OCI-LY3 (cell line): Measurements from ENCODE around the gene ATP5PB.
A peak's percentile ranks its signal among the peaks of the same experiment; 100 is the strongest.

Experiments used
- H2AFZ ChIP-seq: fragments of 200-600, 300-600 bp; shearing (Covaris generic); 2 replicates; pipeline ENCODE4 v1.6.0; 2014; ENCODE audit warnings: antibody characterized with exemption, low read depth, low read length
- H3K27ac ChIP-seq: fragments of 200-600, 300-600 bp; sonication (generic); 2 replicates; pipeline ENCODE4 v1.5.1; 2014; ENCODE audit warnings: mild to moderate bottlenecking, low read length, moderate library complexity, mixed read lengths
- H3K27me3 ChIP-seq: fragments of 200-600, 300-600 bp; sonication (generic); 2 replicates; pipeline ENCODE4 v1.6.1; 2014; ENCODE audit warnings: low read depth, low read length, mixed read lengths
- H3K36me3 ChIP-seq: fragments of 200-600, 300-600 bp; sonication (generic); replicated peaks from 2 replicates; pipeline ENCODE3; 2014; ENCODE audit warnings: low read depth, low read length, mixed read lengths
- H3K4me1 ChIP-seq: fragments of 300-600, 200-600 bp; sonication (generic); 2 replicates; pipeline ENCODE4 v1.6.1; 2014; ENCODE audit warnings: low read length, mixed read lengths
- H3K4me2 ChIP-seq: fragments of 200-600, 300-600 bp; sonication (generic); 2 replicates; pipeline ENCODE4 v1.6.1; 2014; ENCODE audit warnings: low read length, mixed read lengths
- H3K4me3 ChIP-seq: fragments of 300-600, 200-600 bp; sonication (generic); 2 replicates; pipeline ENCODE4 v1.5.1; 2014; ENCODE audit warnings: antibody characterized with exemption, mild to moderate bottlenecking, low read length, moderate library complexity
- H3K79me2 ChIP-seq: fragments of 300-600, 200-600 bp; shearing (Covaris generic); 2 replicates; pipeline ENCODE4 v1.6.1; 2014; ENCODE audit warnings: mild to moderate bottlenecking, low read length, mixed read lengths
- H3K9ac ChIP-seq: fragments of 300-600, 200-600 bp; shearing (Covaris generic); 2 replicates; pipeline ENCODE4 v1.6.0; 2014; ENCODE audit warnings: mild to moderate bottlenecking, low read length, moderate library complexity
- H3K9me3 ChIP-seq: fragments of 200-600, 300-600 bp; shearing (Covaris generic); 2 replicates; pipeline ENCODE4 v1.6.1; 2014; ENCODE audit warnings: low read length, mixed read lengths; ENCODE audit not compliant: insufficient read depth
- H4K20me1 ChIP-seq: fragments of 200-600, 300-600 bp; sonication (generic); 2 replicates; pipeline ENCODE4 v1.6.1; 2016; ENCODE audit warnings: low read length, mixed read lengths; ENCODE audit not compliant: insufficient read depth
- EZH2phosphoT487 ChIP-seq: fragments of 200-600 bp; shearing (Covaris generic); IDR thresholded peaks from 2 replicates; pipeline ENCODE4 v1.6.1; 2018; ENCODE audit warnings: antibody characterized with exemption, mixed run types, low read depth
- TF ChIP-seq, protein P1 (sequence below): fragments of 200-600, 300-600 bp; sonication (generic); IDR thresholded peaks from 2 replicates; pipeline ENCODE4 v1.5.1; 2014; ENCODE audit warnings: antibody characterized with exemption, low read length, low read depth

Gene ATP5PB

DNA sequence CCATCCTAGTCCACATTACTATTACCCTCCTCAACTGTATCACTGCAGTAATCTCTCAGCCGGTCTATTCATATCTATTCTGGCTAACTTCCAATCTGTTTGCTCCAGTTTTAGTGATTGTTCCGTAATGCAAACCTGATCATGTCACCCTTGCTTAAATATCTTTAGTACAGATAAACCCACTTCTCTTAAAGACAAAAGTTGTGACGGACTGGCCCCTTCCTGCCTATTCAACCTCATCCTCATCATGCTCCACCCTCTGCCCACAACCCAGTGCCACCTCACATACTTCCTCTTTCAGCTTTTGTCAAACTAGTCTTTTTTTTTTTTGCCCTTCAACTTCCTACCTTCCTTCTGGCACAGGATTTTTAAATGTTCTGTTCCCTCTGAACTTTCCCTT is 21.7 kb downstream of the ATP5PB start:
- Histone ChIP-seq H3K27ac (peak overlapping the region; percentile 79), H3K4me1 (peaks cover 17% of the 10 kb centered on the region), H4K20me1 (no peaks in the 10 kb centered on the region), H3K36me3 (peaks cover 15% of the 10 kb centered on the region), H3K9ac (peak overlapping the region; percentile 55; the same call in 1 of the 2 replicates), H3K79me2 (no peaks in the 10 kb centered on the region), H3K27me3 (no peaks in the 10 kb centered on the region), H3K4me2 (peak overlapping the region; percentile 92), H3K9me3 (no peaks in the 10 kb centered on the region), H3K4me3 (peak overlapping the region; percentile 64), H2AFZ (peak overlapping the region; percentile 63; the same call in 1 of the 2 replicates)
- TF ChIP-seq, protein P1, sequence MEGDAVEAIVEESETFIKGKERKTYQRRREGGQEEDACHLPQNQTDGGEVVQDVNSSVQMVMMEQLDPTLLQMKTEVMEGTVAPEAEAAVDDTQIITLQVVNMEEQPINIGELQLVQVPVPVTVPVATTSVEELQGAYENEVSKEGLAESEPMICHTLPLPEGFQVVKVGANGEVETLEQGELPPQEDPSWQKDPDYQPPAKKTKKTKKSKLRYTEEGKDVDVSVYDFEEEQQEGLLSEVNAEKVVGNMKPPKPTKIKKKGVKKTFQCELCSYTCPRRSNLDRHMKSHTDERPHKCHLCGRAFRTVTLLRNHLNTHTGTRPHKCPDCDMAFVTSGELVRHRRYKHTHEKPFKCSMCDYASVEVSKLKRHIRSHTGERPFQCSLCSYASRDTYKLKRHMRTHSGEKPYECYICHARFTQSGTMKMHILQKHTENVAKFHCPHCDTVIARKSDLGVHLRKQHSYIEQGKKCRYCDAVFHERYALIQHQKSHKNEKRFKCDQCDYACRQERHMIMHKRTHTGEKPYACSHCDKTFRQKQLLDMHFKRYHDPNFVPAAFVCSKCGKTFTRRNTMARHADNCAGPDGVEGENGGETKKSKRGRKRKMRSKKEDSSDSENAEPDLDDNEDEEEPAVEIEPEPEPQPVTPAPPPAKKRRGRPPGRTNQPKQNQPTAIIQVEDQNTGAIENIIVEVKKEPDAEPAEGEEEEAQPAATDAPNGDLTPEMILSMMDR: no peak
- no peak for TF ChIP-seq EZH2phosphoT487

DNA sequence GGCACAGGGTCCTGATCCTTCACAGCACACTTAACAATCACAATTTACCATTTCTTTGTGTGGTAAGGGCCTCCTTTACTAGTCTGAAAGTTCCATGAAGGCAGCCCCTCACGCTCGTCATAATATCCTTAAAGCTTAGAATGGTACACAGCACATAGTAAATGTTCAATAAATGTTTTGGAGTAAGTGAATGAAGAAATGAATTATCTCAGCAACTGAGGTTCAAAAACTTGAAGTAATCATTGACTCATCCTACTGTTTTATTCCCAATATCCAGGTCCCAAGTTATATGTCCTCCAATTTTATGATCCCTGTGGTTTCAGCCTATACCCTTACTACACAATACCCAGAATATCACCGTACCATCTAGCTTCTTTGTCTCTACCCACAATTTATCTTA is 22.3 kb downstream of the ATP5PB start:
- Histone ChIP-seq H3K27me3 (no peaks in the 10 kb centered on the region), H4K20me1 (no peaks in the 10 kb centered on the region), H3K27ac (peak overlapping the region; percentile 79), H3K4me1 (peaks cover 23% of the 10 kb centered on the region), H2AFZ (no peak overlapping the region), H3K79me2 (no peaks in the 10 kb centered on the region), H3K4me2 (peak overlapping the region; percentile 92), H3K4me3 (peak overlapping the region; percentile 64), H3K9me3 (no peaks in the 10 kb centered on the region), H3K9ac (peak overlapping the region; percentile 55; the same call in 1 of the 2 replicates), H3K36me3 (peaks cover 15% of the 10 kb centered on the region)
- TF ChIP-seq, protein P1: no peak
- TF ChIP-seq EZH2phosphoT487: no peak

DNA sequence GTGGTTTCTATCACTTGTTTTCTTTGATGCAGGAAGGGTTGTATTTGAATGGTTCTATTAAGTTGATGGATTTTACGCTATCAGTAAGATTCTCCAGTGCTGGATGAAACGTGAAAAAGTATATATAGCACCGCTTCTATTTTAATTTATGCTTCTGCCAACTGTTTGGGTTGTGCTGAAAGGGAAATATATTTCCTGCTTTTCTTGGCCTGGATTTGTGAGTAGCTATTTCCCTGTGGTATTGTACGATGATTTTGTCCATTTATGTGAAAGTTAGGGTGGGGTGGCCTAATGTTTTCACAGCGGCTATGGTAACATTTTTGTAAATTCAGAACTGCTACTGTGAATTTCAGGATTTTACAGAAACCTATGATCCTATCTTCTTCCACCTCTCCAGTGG is 24.8 kb downstream of the ATP5PB start:
- H3K79me2 ChIP-seq: no peaks in the 10 kb centered on the region
- no peaks in the 10 kb centered on the region for H3K27me3 ChIP-seq
- TF ChIP-seq EZH2phosphoT487: no peak
- TF ChIP-seq, protein P1: no peak
- H3K27ac ChIP-seq: no peak overlapping the region
- H3K9ac ChIP-seq: no peak overlapping the region
- H4K20me1 ChIP-seq: no peaks in the 10 kb centered on the region
- H3K36me3 ChIP-seq: peaks cover 11% of the 10 kb centered on the region
- no peak overlapping the region for H3K4me3 ChIP-seq
- no peak overlapping the region for H3K4me2 ChIP-seq
- H3K9me3 ChIP-seq: no peaks in the 10 kb centered on the region
- H3K4me1 ChIP-seq: peaks cover 39% of the 10 kb centered on the region
- H2AFZ ChIP-seq: no peak overlapping the region

DNA sequence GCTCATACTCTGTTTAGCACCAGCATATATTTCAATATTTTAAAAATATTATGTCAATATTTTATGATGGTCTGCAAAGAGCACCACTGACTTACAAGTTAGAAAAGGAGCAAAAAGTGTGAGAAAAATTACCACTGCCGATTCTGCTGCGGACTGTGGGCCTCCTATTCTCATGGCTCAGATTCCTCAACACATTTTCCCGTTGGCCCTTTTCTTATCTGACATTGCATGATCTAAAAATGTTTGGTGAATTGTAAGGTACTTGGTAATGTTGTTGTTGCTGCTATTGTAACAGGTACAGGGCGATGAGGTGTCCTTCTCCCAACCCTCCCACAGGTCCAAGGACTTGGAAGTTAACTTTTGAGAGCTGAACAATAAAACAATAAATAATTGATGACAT is 25.3 kb downstream of the ATP5PB start:
- peaks cover 39% of the 10 kb centered on the region for H3K4me1 ChIP-seq
- no peak overlapping the region for H3K27ac ChIP-seq
- no peaks in the 10 kb centered on the region for H3K9me3 ChIP-seq
- H3K9ac ChIP-seq: no peak overlapping the region
- H3K27me3 ChIP-seq: no peaks in the 10 kb centered on the region
- no peaks in the 10 kb centered on the region for H3K79me2 ChIP-seq
- TF ChIP-seq, protein P1: no peak
- TF ChIP-seq EZH2phosphoT487: no peak
- peaks cover 8% of the 10 kb centered on the region for H3K36me3 ChIP-seq
- H2AFZ ChIP-seq: no peak overlapping the region
- H3K4me3 ChIP-seq: no peak overlapping the region
- H4K20me1 ChIP-seq: no peaks in the 10 kb centered on the region
- no peak overlapping the region for H3K4me2 ChIP-seq
